Chondrocyte (in vitro differentiated cells): ENCODE measurements around the gene MKS1. TPM values are rescaled to one million over a fixed set of nuclear protein-coding genes. Genes with fewer than 3 reads are reported as not detected.

Experiments
- DNase-seq: peaks from one replicate; pipeline ENCODE4 v3.0.0; 2021; ENCODE audit warnings: mixed read lengths, low spot score
- H3K27ac Mint-ChIP-seq: one replicate; pipeline ENCODE4 v1.8.0; 2021; ENCODE audit warnings: mild to moderate bottlenecking, moderate library complexity, mixed read lengths; ENCODE audit not compliant: unreplicated experiment
- H3K27me3 Mint-ChIP-seq: 2 replicates; pipeline ENCODE4 v1.8.0; 2021; ENCODE audit warnings: low read depth, mixed read lengths
- H3K36me3 Mint-ChIP-seq: 2 replicates; pipeline ENCODE4 v1.8.0; 2021; ENCODE audit warnings: low read depth, mixed read lengths
- H3K4me1 Mint-ChIP-seq: 2 replicates; pipeline ENCODE4 v1.8.0; 2021; ENCODE audit warnings: low read depth, mild to moderate bottlenecking, mixed read lengths
- H3K4me3 Mint-ChIP-seq: one replicate; pipeline ENCODE4 v1.8.0; 2021; ENCODE audit warnings: mild to moderate bottlenecking, moderate library complexity, mixed read lengths; ENCODE audit not compliant: unreplicated experiment
- H3K9me3 Mint-ChIP-seq: 2 replicates; pipeline ENCODE4 v1.8.0; 2021; ENCODE audit warnings: low read depth, mixed read lengths
- CTCF ChIP-seq: fragments of 200-600 bp; sonication (generic); IDR thresholded peaks from 2 replicates; pipeline ENCODE4 v1.5.0; 2021; ENCODE audit warnings: antibody characterized with exemption, mild to moderate bottlenecking, moderate library complexity
- total RNA-seq: library from RNA; stranded (reverse); gene quantifications from 3 replicates; pipeline ENCODE4 v1.2.1, GENCODE V29; 2021

The MKS1 gene
- total RNA-seq, 1 donor from 2014 or later, result 11.5 TPM

DNA sequence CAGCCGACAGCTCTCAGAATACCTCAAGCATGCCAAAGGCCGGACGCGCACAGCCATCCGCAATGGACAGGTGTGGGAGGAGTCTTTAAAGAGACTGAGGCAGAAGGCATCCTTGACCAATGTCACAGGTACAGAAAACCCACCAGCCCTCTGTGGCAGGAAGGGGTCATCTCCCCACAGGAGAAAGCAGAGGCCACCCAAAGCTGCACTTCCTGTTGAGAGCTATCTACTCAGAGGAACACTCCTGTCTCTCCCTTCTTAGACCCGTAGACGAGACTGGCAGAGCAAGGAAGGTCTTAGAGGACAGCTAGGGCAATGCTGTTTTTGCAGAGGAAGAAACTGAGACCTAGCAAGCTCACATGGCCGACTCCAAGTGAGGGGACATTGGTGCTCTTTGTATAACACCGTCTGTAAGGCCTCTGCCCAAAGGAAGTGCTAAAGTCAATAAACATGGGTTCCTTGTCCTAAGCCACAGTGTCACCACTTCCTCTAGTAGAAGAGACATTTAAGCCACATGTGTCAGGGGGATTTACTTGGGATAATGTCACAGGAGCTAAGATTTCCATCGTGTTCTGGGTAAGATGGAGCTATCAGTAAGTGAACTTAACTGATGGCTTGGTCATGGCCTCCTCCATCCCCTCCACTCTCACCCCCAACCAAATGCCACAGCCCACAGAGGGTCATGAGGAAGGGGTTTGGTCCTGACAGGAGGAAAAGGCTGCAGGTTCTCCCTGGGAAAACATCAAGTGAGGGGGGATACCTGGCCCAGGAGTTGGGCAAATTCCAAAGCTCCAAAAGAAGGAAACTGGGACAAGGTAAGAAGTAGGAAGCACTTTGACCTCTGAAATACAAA lies 28.7 kb upstream of the MKS1 start:
- H3K4me3 Mint-ChIP-seq, result no peak overlapping the region
- DNase-seq, result no peak
- H3K36me3 Mint-ChIP-seq, result no peaks in the 10 kb centered on the region
- peaks cover 57% of the 10 kb centered on the region for H3K27me3 Mint-ChIP-seq
- H3K27ac Mint-ChIP-seq, result no peak overlapping the region
- H3K4me1 Mint-ChIP-seq, result peaks cover 4% of the 10 kb centered on the region
- no peak for TF ChIP-seq CTCF
- no peaks in the 10 kb centered on the region for H3K9me3 Mint-ChIP-seq

DNA sequence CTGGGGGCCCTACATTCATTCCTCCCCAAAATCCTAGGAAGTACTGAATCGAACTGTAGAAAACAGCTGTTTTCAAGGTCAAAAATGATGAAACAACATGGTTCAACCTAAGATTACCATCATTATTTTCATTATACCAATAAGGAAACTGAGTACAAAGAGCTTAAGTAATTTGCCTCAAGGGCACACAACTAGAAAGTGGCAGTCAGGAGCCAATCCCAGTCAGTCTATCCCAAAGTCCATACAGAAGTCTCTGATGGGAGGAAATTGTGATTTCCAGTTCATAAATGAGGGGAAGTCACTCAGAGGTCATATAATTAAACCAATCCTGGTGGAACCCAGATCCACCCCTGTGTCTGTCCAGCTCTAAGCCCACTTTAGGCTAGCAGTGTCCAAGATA lies 27.7 kb upstream of the MKS1 start:
- no peaks in the 10 kb centered on the region for H3K36me3 Mint-ChIP-seq
- no peak overlapping the region for H3K27ac Mint-ChIP-seq
- peaks cover 58% of the 10 kb centered on the region for H3K27me3 Mint-ChIP-seq
- TF ChIP-seq CTCF, result no peak
- H3K4me3 Mint-ChIP-seq, result no peak overlapping the region
- H3K9me3 Mint-ChIP-seq, result no peaks in the 10 kb centered on the region
- no peak for DNase-seq
- H3K4me1 Mint-ChIP-seq, result peaks cover 4% of the 10 kb centered on the region

DNA sequence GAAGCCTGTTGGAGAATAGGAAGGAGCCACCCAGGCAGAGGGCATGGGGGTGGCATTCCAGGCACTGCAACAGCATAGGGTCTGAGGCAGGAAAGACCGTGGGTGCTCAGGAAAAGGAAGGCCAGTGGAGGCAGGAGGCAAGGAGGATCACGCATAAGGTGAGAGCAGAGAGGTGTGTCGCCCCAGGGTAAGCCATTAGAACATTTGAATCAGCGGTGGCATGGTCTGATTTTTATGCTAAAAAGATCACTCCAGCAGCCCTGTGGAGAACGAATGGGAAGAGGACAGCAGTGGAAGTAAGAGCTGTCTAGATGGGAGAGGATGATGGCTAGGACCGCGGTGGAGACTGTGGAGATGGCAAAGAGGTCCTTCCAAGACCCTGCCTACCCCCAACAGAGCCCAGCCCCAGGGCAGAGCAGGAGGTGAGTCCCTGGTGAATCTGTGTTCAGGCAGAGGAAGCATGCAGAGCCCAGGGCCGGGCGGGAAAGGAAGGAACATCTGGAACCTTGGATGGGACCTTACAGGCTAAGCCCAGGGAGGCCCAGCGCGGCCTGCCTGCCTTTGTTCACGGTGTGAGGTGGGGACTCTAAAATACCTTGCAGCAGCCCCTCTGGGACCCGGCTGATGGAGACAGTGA lies 27.2 kb upstream of the MKS1 start:
- no peak for TF ChIP-seq CTCF
- peak; percentile 39 for DNase-seq
- no peak overlapping the region for H3K4me3 Mint-ChIP-seq
- H3K4me1 Mint-ChIP-seq, result peaks cover 4% of the 10 kb centered on the region
- H3K9me3 Mint-ChIP-seq, result no peaks in the 10 kb centered on the region
- no peak overlapping the region for H3K27ac Mint-ChIP-seq
- H3K27me3 Mint-ChIP-seq, result peaks cover 58% of the 10 kb centered on the region
- no peaks in the 10 kb centered on the region for H3K36me3 Mint-ChIP-seq

DNA sequence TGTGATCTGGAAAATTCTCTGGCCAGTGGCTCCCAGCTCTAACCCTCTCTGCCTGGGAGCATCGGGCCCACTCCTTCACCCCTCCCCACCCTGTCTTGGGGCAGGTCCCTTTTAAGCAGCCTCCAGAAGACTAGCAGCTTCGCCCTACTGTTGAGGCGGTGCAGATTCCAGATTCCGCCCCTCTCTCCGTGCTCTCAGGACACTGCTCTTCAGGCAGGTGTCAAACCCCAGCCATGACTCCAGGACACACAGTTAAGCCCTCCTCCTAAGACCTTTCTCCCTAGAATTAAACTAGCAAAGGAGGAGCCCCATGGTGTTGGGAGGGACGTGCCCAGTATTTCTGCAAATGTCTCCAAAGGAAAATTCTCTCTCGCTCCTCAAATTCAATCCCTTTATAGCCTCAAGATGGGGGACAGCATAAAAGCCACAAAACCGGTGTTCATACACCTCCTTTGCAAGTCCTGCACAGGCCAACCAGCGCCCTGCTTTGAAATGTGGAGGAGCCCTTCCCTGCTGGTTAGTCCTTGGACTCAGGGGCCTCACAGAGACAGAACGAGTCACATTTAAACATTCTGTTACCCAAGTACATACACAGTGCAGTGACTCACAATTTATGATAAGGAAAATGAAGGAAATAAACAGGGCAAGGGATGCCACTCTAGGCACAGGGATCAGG lies 26.5 kb upstream of the MKS1 start:
- DNase-seq, result no peak
- no peak for TF ChIP-seq CTCF
- Mint-ChIP-seq H3K27me3 (peaks cover 56% of the 10 kb centered on the region), H3K4me1 (peaks cover 4% of the 10 kb centered on the region), H3K9me3 (no peaks in the 10 kb centered on the region), H3K4me3 (no peak overlapping the region), H3K36me3 (no peaks in the 10 kb centered on the region), H3K27ac (no peak overlapping the region)

DNA sequence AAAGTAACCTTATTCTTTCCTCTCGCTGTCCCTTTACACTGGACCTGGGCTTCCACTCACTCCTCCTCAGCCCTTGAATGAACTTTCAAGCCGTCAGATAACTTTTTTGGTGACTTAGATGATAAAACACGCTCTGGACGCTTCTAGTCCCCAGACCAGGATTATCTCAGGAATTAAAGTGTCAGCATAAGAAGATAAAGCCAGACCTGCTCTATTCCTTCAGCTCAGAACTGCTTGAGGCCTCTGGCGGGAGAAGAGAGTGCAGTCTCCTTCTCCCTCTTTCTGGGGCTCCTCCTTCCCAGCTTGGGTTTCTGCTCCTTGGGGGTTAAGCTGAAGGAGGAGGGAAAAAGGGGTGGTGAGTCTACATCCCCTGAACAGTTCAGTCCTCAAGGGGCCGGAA lies 25.9 kb upstream of the MKS1 start:
- DNase-seq, result no peak
- H3K4me1 Mint-ChIP-seq, result no peaks in the 10 kb centered on the region
- no peaks in the 10 kb centered on the region for H3K9me3 Mint-ChIP-seq
- H3K36me3 Mint-ChIP-seq, result no peaks in the 10 kb centered on the region
- peaks cover 56% of the 10 kb centered on the region for H3K27me3 Mint-ChIP-seq
- TF ChIP-seq CTCF, result no peak
- H3K4me3 Mint-ChIP-seq, result no peak overlapping the region
- H3K27ac Mint-ChIP-seq, result no peak overlapping the region
